NOMO-1 (cell line): ENCODE data around the gene NFATC2.

Experiments used
- DNase-seq, 2 experiments: peaks; one replicate each; lab custom pipeline; 2025; ENCODE audit not compliant: unreplicated experiment in 2 of 2; lab: John Stamatoyannopoulos, UW

NFATC2 gene

DNA sequence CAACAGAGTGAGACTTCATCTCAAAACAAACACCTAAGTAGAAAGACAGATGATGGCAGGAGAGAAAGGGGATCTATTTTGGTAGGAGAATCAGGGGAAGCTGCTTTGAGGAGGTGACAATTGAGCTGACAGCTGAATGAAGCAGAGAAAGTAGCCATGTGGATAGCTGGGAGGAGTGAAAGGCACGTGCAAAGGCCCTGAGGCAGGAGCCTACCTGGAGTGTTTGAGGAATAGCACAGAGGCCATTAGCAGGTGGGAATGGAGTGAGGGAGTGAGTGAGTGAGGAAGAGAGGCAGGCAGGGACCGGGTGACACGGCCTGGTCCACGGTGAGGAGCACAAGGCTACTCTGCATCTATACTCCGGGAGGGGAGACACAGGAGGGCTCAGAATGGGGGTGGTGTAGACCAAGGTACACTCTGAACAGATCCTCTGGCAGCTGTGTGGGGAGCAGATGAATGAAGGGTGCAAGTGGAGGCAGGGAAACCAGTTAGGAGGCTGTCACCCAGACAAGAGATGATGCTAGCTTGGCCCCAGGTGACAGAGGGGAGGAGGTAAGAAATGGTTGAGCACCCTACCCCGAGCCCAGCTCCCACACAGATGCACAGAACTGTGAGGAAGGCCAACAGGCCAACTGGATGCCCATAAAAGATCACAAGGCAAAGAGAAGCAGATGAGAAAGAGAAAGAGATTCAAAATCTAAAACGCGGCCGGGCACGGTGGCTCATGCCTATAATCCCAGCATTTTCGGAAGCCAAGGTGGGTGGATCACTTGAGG is 43.6 kb downstream of the NFATC2 start:
- DNase-seq, result no peak

DNA sequence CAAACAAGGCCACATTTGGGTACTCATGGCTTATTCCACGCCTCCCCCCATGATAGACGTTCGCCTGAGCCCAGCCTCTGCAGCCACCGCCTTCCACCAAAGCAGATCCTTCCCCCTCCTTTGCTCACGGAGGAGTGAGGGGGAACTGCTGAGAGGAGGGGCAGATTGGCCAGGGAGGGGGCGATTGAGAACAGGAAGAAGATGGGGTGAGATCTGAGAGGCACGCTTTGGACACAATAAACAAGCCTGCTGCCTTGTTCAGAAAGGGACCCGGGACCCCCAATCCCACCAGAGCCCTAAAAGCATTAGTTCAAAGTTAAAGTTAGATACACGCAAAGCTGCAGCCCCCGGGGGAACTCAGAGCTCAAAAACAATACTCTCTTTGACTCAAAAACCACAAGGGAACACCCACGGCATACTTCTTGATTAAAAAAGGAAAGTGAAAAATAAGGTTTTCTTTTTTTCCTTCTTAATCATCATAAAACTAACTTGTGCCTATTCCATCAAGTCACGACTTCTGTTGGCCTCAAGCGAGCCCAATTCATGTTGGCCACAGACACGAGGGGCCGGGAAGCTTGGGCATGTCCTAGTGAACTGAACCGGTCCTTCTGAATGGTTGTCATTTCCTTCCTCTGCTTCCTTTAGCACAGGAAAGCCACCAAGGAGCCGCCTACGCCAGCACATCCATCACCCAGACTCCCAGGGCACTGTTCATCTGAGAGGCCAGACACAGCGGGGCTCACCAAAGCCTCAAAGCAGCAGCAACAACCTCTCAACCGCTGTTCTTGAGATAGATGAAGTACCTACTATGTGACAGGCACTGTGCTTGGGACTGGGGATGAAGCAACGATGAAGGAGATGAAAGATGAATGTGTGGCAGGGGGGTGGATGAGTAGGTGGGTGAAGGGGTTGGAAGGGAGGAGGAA is 44.7 kb downstream of the NFATC2 start:
- DNase-seq, result peak; percentile 32 to 49

DNA sequence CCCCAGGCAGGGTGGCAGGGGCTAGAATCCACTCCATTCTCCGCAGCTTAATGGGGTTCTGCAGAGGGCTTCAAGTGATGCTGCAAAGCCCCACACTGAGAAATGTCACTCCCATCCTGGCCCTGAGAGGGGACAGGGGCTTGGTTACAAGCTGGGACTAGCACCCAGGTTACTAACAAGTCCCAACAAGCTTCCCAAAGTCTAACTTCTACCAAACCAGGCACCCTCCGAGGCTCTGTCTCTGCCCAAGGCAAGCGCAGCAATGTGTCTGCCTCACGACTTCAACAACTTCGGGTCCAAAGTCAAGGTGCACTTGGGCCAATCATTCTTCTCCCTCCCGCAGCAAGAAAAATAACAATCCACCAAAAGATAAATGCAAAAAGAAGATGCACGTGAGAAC is 45.6 kb downstream of the NFATC2 start:
- no peak for DNase-seq

DNA sequence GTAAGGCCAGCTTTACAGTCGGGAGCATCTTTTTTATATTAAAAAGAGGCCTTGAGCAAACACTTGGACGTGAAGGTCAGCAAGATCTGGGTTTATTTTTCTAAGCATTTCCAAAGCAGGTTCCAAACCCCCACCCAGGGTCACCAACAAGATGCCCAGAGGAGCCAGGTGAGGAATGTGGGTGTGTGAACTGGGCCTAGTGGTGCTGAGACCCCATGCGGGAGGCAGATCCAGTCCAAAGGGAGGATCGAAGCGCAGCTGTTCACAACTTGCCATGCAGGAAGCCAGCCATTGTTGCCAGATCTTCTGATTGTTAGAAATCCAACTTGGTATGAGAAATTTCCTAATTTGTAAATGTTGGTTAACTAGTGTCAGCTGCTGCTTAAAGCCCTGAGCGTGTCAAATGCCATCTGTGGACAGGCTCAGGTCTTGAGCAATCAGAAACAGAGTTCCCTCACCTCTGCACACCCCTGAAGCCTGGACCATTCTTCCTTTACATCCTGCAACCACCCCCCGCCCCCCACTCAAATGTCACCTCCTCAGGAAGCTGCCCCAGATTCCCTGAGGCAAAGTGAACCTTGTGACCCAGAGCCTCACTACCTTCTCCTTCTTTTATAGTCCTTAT is 46.5 kb downstream of the NFATC2 start:
- DNase-seq, result peak; percentile 16 to 37

DNA sequence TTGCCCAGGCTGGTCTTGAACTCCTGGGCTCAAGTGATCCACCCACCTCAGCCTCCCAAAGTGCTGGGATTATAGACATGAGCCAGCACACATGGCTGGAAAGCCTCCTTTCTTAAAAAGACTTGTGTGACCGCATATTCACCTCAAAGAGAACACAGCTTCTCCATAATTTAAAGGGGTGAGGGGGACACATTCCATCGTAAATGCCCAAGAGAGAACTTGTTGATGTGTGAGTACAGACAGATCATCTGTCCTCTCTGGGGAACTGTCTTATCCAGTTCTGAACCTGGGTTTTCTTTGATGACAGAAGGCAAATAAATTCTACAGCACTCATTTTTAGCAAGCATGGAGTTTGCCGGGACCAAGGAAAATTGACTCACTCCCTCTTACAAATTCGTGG is 47.2 kb downstream of the NFATC2 start:
- no peak for DNase-seq

DNA sequence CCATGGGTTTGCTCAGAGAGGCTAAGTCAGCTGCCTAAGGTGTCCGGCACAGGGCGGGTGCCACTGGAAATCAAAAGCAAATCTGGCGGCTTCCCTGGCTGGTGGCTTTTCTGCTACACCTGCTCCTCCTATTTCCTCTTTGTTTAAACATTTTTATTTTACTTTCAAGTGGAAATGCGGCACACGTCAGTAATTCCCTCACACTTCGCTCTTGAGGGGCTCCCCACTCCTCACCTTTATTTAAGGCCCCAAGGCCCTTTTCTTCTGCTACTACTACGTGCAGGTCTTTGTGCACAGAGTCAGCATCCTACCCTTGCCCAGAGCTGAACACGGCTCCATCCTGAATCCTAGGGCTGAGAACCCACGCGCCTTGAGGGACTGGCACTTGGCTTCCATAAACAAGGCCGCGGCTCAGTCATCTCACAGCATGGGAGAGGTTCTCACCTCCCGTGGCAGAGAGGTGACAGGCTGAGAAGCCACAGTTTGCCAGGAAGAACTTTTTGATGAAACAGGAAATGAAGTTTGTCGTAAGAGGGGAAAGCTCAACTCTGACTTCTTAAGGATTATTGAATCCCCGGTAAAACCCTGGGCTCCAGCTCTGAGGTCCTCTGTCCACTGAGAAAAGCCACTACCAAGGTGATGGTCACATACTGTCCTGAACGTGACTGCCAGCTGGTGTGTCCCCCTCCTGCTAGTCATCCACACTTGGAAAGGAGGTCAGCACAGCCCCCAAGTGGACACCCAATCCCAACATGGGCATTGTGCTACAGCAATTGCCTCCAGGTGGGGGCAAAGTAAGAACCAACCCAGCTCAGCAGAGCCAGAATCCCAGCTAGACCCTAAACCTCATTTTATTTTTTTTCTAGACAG is 48.0 kb downstream of the NFATC2 start:
- DNase-seq, result no peak

DNA sequence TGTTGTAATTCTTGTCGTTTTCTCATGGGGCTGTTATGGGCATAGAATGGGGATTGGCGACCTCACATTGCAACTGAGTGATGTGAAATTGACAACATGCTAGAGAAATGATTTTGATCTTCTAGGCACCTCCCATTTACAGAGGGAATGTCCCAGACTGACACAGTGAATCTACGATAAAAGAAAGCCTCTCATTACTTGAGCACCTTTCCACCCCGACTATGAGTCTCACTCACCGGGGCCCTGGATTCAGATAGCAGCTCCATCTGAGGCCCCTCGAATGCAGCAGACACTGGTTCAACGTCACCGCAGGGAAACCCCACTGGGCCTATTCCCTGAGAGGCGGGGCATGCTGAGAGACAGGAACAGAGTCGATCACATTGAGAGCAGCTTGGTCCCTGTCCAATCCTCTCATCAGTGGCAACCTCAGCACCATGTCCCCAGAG is 49.1 kb downstream of the NFATC2 start:
- DNase-seq, result no peak

DNA sequence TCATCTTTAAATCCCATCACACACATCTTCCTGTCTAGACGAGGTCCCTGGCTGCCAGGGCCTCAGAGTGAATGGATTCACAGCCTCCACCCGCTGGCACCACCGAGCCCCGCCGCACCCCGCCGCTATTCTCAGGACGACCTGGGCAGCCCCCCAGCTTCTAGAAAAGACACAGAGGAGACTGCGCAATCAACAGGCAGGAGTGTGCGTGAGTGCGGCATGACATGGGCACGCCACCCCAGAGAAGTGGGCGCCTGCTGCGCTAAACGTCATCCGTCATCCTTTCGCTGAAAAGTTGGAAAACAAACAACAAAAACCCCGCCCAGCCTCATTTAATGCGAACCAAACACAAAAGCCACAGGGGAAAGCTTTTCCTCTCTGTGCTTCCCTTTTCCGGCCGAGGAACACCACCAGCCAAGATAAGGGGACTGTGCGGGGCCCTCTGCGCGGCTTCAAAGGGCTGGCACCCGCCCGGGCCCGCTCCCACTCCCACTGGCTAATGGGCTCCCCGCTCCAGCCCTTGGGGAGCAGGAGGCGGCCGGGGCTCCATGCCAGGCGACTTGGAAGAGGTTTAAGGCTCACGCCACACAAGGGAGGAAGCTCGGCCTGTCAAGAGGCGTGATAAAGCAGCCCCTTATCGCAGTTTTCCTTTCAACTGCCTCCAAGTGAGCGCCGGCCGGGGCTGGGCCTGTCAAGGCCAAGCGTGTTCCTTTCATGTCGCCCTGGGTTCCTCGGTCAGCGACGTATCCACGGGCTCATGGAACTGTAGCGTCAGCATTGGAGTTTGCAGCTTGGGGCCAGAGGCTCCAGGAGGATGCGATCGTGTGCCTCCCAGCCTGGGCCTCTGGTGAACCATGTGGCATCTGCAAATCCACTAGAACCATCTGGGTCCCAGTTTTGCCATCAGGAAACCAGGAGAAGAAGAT is 50.1 kb downstream of the NFATC2 start:
- DNase-seq, result no peak

DNA sequence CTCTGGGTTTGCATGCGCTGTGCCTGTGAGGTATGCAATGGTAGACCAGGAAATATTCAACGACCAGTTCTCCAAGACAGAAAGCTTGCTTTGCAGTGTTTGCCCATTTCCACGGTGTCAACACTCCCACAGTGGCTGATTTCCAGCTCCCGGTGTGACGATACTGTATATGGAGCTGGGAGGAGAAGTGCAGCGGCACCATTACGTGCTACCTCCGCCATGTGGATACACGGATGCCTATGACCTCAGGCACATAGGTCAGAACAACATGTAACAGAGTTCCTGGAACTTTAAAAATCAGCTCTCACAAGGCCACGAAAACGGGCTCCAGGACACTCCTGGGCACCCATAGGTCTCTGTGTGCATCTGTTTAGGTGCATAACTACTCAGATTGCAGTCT is 51.1 kb downstream of the NFATC2 start:
- no peak for DNase-seq

DNA sequence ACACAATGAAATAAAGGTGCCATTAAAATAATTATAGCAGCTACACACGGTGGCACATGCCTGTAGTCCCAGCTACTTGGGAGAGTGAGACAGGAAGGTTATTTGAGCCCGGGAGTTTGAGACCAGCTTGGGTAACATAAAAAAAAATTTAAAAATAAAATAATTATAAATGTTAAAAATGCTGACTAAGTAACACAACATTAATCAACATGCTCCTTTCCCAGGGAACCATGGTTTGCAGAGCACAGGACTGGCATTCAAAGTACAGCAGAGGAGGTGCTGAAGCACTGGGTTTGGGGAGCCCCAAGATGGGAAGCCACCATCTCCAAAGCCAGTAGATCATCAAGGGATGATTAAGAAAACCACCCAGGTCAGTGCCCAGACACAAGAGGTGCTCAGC is 51.9 kb downstream of the NFATC2 start:
- no peak for DNase-seq

DNA sequence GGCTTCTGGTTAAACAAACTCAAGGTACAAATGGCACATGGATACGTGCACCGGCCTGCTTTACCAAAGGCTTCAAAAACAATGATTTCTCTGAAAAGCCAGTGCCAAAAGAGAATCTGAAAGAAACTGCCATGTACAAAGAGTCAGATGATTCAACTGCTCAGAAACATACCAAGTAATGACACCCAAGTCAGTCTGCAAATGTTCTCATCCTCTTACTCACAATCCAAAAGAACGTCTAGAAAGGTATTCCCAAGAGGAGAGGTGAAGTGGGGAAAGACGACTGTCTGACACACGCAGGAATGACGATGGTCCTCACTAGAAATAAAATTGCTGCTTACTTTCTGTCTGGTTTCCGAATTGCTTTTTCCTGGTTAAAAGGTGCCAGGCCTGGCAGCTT is 52.9 kb downstream of the NFATC2 start:
- DNase-seq, result no peak

DNA sequence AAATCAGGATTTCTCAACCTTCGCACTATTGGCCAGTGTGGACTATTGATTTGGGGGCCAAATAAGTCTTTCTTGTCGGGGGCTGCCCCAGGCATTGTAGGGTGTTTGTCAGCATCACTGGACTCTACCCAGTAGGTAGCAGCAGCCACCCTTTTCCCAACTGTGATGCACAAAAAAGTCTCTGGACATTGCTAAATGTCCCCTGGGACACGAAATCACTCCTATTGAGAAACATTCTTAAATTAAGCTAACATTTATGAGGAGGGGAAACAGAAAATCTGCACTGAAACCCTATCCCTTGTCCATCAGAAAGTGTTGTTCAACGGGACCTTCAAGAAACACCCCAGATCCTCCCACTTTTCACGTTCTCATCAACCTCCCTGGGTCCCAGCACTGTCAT is 54.2 kb downstream of the NFATC2 start:
- no peak for DNase-seq

DNA sequence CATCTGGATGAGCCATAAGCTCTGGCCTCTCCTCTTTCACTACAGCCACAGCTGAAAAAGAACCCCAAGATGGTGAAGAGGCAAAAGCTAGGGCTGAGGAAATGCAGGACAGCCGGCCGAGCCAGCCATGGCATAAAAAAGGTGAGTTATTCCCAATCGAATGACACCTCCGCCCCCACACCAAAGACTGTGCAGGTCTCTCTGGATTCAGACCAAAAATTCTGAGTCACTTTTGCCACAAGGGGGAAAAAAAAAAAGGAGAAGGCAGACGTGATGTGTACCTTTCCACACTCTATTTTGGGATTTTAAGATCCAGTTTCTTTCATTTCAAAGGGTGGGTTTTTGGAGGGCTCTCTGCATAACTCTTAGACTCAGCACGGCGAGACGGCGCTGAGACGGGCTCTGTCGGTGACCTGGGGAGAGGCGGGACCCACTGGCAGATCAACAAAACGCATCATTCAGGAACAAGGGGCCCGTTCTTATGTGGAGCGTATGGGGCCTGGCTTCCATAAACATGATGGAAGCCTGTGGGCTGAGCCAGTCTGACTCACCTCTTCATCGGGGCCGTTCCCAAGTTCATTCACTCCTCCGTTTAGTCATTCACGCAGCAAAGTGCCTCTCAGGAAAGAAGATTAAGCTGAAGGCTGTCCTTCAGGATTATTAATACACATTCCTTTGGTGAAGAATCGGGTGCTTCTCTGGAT is 54.8 kb downstream of the NFATC2 start:
- no peak for DNase-seq

DNA sequence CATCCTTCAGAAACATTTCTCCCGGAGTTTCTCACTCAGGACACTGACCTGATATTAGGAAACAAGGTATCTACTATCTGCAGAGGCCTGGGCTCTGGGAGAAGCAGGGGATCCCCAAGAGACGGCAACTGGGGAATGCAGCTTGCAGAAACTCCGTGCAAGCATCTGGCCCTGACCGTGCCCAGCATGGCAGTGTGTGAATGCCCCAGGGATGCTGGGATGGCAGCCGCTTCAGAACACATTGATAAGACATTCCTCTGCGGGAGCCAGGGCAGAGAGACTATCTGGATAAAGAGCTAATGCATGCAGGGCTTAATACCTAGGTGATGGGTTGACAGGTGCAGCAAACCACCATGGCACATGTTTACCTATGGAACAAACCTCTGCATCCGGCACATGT is 55.4 kb downstream of the NFATC2 start:
- no peak for DNase-seq

DNA sequence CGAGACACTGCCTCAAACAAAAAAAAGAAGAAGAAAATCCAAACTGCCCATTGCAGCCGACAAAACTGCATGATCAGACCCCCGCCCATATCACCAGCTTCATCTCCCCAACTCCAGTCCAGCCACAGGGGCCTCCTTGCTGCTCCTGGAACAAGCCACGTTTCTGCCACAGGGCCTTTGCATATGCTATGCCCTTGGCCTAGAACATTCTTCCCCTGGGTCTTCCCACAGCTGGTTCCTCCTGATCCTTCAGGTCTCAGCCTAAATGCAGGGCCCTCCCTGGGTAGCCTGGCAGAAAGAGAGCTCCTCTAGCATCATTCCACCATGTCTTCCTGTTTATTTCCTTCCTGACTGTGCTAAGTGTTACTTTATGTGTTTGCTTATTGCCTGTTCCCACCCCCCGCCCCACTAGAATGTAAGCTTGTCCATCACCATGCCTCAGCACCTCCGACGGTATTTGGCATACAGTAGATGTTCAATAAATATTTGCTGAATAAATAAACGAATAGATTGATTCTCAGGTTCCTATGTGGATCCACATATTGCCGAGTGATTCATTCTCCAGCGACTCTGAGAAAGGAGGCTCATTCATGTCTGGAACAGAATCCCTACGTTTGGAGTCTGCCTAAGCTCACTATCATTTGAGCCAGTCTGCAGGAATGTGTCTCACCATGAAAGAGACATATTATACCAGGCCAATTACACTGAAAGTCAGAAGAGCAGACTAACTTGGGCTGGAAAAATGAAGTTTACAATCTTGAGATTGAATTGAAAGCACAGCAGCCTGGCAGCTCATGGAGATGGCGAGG is 56.1 kb downstream of the NFATC2 start:
- no peak for DNase-seq

DNA sequence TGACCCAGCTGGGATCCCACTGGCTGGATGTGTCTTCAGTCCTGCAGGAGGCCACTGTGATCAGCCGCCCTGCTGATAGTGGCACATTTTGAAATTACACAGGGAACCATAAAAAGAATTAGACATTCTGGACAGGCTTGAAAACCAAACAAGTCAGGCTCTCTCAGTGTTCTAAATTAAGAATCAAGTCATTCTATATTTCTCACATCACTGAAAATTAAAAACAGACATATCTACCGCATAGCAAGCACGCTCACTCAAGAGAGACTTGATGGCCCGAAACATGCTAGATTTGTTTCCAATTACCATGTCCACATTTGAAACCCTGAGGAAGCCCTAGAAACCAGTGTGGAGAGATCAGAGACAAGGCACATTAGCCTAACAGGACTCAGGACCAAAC is 57.7 kb downstream of the NFATC2 start:
- no peak for DNase-seq

DNA sequence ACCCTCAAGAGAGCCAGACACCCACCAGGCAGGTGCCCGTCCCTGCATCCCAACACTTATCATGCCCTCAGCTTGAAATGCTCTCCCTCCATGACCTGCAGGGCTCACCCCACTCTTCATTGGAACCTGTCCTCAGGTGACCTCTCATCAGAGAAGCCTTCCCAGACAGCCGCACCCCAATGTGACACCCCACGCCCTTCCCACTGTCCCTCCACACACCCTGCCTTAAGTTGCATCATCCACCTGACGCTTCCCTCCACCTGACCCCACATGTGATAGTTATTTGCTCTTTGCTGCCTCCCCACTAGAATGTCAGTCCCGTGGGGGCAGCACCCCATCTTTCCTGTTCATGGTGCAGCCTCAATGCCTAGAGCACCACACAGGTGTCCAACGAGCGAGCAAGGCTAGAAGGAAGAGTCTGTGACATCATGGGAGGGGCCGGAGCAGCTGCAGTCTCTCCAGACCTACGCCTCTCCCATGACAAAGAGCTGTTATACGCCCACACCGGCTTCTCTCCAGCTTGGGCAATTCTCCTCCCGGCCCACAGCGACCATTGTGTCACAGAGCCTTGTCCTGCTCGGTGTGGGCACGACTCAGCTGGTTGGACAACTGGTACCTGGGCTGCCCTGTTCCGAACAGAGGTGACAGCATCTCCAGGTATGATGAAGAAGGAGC is 58.2 kb downstream of the NFATC2 start:
- no peak for DNase-seq
